Ishikawa (cell line): ENCODE results near the gene RAPGEF4.

Source experiments
- CEBPB ChIP-seq: IDR thresholded peaks from 2 replicates; pipeline ENCODE4 v1.6.1; 2012
- EP300 ChIP-seq: IDR thresholded peaks from 2 replicates; pipeline ENCODE4 v1.6.1; 2012; ENCODE audit warnings: borderline replicate concordance
- FOXM1 ChIP-seq: IDR thresholded peaks from 2 replicates; pipeline ENCODE4 v1.6.1; 2012; ENCODE audit warnings: low read depth, borderline replicate concordance
- RAD21 ChIP-seq: IDR thresholded peaks from 2 replicates; pipeline ENCODE4 v1.6.1; 2012; ENCODE audit warnings: low read depth
- TCF12 ChIP-seq: IDR thresholded peaks from 2 replicates; pipeline ENCODE4 v1.6.1; 2012; ENCODE audit warnings: low read depth
- USF1 ChIP-seq: IDR thresholded peaks from 2 replicates; pipeline ENCODE4 v1.6.1; 2012
- TF ChIP-seq, protein P1 (sequence below): IDR thresholded peaks from 2 replicates; pipeline ENCODE4 v1.6.1; 2012; ENCODE audit warnings: low read depth, mild to moderate bottlenecking

- TF ChIP-seq, protein P1, sequence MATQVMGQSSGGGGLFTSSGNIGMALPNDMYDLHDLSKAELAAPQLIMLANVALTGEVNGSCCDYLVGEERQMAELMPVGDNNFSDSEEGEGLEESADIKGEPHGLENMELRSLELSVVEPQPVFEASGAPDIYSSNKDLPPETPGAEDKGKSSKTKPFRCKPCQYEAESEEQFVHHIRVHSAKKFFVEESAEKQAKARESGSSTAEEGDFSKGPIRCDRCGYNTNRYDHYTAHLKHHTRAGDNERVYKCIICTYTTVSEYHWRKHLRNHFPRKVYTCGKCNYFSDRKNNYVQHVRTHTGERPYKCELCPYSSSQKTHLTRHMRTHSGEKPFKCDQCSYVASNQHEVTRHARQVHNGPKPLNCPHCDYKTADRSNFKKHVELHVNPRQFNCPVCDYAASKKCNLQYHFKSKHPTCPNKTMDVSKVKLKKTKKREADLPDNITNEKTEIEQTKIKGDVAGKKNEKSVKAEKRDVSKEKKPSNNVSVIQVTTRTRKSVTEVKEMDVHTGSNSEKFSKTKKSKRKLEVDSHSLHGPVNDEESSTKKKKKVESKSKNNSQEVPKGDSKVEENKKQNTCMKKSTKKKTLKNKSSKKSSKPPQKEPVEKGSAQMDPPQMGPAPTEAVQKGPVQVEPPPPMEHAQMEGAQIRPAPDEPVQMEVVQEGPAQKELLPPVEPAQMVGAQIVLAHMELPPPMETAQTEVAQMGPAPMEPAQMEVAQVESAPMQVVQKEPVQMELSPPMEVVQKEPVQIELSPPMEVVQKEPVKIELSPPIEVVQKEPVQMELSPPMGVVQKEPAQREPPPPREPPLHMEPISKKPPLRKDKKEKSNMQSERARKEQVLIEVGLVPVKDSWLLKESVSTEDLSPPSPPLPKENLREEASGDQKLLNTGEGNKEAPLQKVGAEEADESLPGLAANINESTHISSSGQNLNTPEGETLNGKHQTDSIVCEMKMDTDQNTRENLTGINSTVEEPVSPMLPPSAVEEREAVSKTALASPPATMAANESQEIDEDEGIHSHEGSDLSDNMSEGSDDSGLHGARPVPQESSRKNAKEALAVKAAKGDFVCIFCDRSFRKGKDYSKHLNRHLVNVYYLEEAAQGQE: no peak
- TF ChIP-seq RAD21: no peak
- TF ChIP-seq USF1: no peak
- no peak for TF ChIP-seq FOXM1
- no peak for TF ChIP-seq TCF12
- no peak for TF ChIP-seq EP300
- no peak for TF ChIP-seq CEBPB
Measured at GRCh38 chr2:172859581-172860335, 124.1 kb downstream of the RAPGEF4 start.
